NCI-H526 treated with DMSO at 0.1 percent for 48 hours (cell line): ENCODE data around the gene SYNGR1.
"Not testable (repeated sequence)": the region's sequence is repeated elsewhere in the genome, so short reads cannot be mapped to it uniquely, and the experiment has no call there.

Source experiments
- DNase-seq: peaks from one replicate; lab custom pipeline; 2025; lab: John Stamatoyannopoulos, UW

The SYNGR1 gene

GRCh38 chr22:39316440-39317083 is 33.2 kb upstream of the SYNGR1 start:
- DNase-seq: peak; percentile 5

- no peak for DNase-seq
These were observed 32.6 kb upstream of the SYNGR1 start for GRCh38 chr22:39317084-39317774.

GRCh38 chr22:39317775-39318506 is 31.9 kb upstream of the SYNGR1 start:
- DNase-seq: no peak

- no peak for DNase-seq
These were observed 31.1 kb upstream of the SYNGR1 start for GRCh38 chr22:39318507-39319283.

GRCh38 chr22:39319284-39320022 is 30.3 kb upstream of the SYNGR1 start, which contains the start of gene RPL3:
Gene RPL3, minus strand, starts transcription at chr22:39319623. Its CDS starts 26 bp downstream, at chr22:39319597.
- DNase-seq: peak; percentile 85

- not testable (repeated sequence) for DNase-seq
These were observed 29.2 kb upstream of the SYNGR1 start for GRCh38 chr22:39320616-39321029.

GRCh38 chr22:39325392-39325932 is 24.3 kb upstream of the SYNGR1 start:
- no peak for DNase-seq

- no peak for DNase-seq
These were observed 21.6 kb upstream of the SYNGR1 start for GRCh38 chr22:39327995-39328754.

- DNase-seq: not testable (repeated sequence)
These were observed 19.2 kb upstream of the SYNGR1 start for GRCh38 chr22:39330553-39330952.

- DNase-seq: no peak
These were observed 17.2 kb upstream of the SYNGR1 start for GRCh38 chr22:39332441-39333064.

GRCh38 chr22:39336411-39336810 is 13.4 kb upstream of the SYNGR1 start:
- DNase-seq: no peak

GRCh38 chr22:39339775-39340174 is 10.0 kb upstream of the SYNGR1 start:
- DNase-seq: not testable (repeated sequence)

- DNase-seq: no peak
These were observed 8.6 kb upstream of the SYNGR1 start for GRCh38 chr22:39341179-39341578.

- DNase-seq: peak; percentile 11
These were observed 6.3 kb upstream of the SYNGR1 start for GRCh38 chr22:39343259-39344045.

GRCh38 chr22:39344046-39344390 is 5.8 kb upstream of the SYNGR1 start:
- DNase-seq: no peak

GRCh38 chr22:39345231-39345630 is 4.6 kb upstream of the SYNGR1 start:
- no peak for DNase-seq

- no peak for DNase-seq
These were observed 784 bp upstream of the SYNGR1 start for GRCh38 chr22:39348909-39349505.

GRCh38 chr22:39349506-39349966 is 255 bp upstream of the SYNGR1 start:
- no peak for DNase-seq
